ENCODE data around the gene PLAAT1.

Gene PLAAT1

GRCh38 chr3:193250492-193250891 is 9.5 kb downstream of the PLAAT1 start:
- no peak for DNase-seq (ENCODE audit: low read depth)
- TF ChIP-seq, protein P1, sequence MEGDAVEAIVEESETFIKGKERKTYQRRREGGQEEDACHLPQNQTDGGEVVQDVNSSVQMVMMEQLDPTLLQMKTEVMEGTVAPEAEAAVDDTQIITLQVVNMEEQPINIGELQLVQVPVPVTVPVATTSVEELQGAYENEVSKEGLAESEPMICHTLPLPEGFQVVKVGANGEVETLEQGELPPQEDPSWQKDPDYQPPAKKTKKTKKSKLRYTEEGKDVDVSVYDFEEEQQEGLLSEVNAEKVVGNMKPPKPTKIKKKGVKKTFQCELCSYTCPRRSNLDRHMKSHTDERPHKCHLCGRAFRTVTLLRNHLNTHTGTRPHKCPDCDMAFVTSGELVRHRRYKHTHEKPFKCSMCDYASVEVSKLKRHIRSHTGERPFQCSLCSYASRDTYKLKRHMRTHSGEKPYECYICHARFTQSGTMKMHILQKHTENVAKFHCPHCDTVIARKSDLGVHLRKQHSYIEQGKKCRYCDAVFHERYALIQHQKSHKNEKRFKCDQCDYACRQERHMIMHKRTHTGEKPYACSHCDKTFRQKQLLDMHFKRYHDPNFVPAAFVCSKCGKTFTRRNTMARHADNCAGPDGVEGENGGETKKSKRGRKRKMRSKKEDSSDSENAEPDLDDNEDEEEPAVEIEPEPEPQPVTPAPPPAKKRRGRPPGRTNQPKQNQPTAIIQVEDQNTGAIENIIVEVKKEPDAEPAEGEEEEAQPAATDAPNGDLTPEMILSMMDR (IDR thresholded peaks at IDR 0.05; ENCODE audit: low read depth, low read length, missing control alignments), result no peak
- no peak overlapping the region for H3K4me3 ChIP-seq (ENCODE audit: low read depth, low read length)

DNA sequence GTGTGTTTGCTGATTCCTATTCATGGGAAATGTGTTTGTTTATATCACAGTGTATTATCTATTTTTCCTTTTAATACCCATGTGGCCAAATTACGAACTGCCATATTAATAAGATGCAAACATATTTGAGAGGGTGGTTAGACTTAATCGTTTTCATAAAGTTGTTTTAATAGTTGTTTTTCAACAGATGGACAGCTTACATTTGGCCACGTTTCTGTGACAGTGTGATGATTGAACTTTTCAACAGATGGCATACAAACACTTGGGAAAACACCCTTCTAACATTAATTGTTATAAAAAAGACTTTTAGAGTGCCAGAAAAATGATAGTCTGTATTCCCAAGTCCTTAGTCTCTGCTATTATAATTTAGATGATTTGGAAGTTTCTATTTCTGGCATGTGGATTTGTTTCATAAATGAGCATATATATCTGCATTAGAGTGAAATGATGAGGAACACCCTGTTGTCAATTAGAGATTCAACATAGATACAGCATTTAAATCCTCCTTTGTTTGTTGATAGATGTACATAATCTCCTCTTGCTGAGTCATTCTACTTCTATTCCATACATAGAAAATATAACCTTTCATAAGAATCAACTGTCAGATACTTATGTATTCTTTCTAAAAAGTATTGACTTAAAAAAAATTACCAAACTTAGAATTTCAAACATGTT is 13.1 kb downstream of the PLAAT1 start:
- TF ChIP-seq, protein P1 (IDR thresholded peaks at IDR 0.05; ENCODE audit: low read depth, low read length, missing control alignments), result no peak
- H3K4me3 ChIP-seq (ENCODE audit: low read depth, low read length), result no peak overlapping the region
- DNase-seq (ENCODE audit: low read depth), result no peak

DNA sequence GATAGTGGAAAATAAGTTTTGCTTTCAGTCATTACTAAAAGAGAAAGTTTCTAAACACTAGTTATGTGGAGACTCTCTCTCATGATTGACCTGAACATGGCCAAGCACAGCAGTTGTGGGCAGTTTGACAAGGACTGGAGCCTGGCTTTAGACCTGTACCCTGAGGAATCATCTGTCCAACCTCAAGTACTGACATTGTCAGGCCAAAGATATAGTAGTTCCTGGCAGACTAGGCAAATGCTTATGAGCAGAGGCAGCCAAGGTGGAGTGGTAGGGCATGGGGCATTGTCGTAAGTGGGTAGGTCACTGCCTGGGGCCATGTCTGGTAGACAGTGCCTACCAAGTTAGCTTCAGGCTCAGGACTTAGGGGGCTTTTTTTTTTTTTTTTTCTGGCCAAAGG is 20.9 kb downstream of the PLAAT1 start:
- TF ChIP-seq, protein P1 (IDR thresholded peaks at IDR 0.05; ENCODE audit: low read depth, low read length, missing control alignments), result no peak
- no peak for DNase-seq (ENCODE audit: low read depth)
- no peak overlapping the region for H3K4me3 ChIP-seq (ENCODE audit: low read depth, low read length)

- TF ChIP-seq, protein P1 (IDR thresholded peaks at IDR 0.05; ENCODE audit: low read depth, low read length, missing control alignments), result no peak
- no peak for DNase-seq (ENCODE audit: low read depth)
- H3K4me3 ChIP-seq (ENCODE audit: low read depth, low read length), result no peak overlapping the region
Measured at GRCh38 chr3:193262707-193263106, 21.7 kb downstream of the PLAAT1 start.

DNA sequence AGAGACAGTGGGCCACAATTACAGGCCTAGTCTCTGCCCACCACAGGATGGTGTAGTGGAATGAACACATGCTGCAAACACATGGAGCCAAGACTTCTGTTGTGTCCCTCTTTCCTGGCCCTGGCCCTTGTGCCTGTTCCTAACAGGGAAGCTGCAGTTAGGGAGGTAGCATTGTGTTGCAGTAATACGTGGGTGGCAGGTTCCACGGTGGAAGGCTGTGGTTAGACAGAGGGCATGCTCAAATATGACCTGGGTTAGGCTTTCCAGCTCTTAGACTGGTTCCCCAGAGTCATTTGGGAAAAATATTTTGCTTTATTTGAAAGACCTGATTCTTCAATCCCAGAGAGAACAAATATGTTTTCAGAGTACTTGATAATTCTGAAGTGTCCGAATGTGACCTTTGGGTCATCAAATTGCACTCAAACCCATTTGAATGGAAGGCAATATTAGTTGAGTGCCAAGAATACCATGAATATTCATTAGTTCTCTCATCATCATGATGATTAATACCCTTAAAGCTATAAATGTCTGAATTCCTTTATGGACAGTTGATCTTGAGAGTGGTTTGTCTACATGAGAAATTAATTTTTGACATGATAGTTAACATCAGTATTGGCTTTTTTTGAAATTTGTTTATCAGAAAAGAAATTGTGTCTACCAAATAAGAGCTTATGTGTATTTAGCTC is 28.5 kb downstream of the PLAAT1 start:
- H3K4me3 ChIP-seq (ENCODE audit: low read depth, low read length), result no peak overlapping the region
- TF ChIP-seq, protein P1 (IDR thresholded peaks at IDR 0.05; ENCODE audit: low read depth, low read length, missing control alignments), result no peak
- no peak for DNase-seq (ENCODE audit: low read depth)

- no peak for DNase-seq (ENCODE audit: low read depth)
- H3K4me3 ChIP-seq (ENCODE audit: low read depth, low read length), result no peak overlapping the region
- TF ChIP-seq, protein P1 (IDR thresholded peaks at IDR 0.05; ENCODE audit: low read depth, low read length, missing control alignments), result no peak
Measured at GRCh38 chr3:193270451-193270850, 29.4 kb downstream of the PLAAT1 start.
